RPMI7951 (cell line): ENCODE data around the gene SPATA12. TPM values are rescaled to one million over a fixed set of nuclear protein-coding genes. Genes with fewer than 3 reads are reported as not detected.

Experiments used
- DNase-seq: peaks from one replicate; pipeline ENCODE4 v3.0.0-alpha.2; 2012; ENCODE audit warnings: low read depth
- total RNA-seq: library from RNA; depleted of rRNA; stranded (reverse); fragments of >200 nt; shearing (Covaris generic); gene quantifications from 2 replicates; pipeline ENCODE4 v1.2.3, GENCODE V29; 2014

SPATA12 gene
- total RNA-seq, 1 experiment from 2014 or later: not detected

DNA sequence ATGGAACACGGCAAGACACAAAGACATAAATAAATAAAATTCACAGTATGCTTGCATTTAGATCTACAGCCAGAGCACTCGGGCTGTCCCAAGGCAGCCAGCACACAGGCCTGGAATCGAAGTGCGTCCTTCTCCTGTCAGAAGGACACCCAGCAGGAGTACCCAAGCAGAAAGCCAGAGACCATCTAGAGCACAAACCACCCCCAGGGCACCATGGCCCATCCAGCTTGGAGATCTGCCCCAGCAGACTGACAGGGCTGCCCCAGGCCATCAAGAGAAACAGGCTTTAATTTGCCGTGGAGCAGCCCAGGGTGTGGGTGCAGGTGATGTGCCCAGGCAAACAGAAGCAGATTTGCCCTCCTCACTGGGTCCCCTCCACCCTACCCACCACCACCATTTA, 7.8 kb upstream of the SPATA12 start:
- DNase-seq: no peak

- no peak for DNase-seq
Measured at GRCh38 chr3:57053122-57053521, 7.3 kb upstream of the SPATA12 start.

DNA sequence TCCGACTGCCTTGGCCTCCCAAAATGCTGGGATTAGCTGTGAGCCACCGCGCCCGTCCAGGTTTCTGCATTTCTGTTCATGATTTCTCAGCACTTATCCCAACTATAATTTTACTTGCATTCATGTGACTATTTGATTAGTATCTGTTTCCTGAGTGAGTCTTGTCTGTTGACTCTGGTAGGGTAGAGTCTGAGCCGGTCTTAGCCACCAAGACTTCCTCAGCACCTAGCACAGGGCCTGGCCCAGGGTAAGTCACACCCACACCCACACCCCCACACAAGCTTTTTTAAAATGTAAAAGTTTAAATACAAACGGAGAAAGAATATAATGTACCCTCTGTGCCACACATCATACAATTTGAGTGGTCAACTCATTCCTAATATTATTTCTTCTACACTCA, 3.1 kb upstream of the SPATA12 start:
- DNase-seq: no peak

GRCh38 chr3:57059411-57059810, 1.1 kb upstream of the SPATA12 start:
- DNase-seq: peak; percentile 76

DNA sequence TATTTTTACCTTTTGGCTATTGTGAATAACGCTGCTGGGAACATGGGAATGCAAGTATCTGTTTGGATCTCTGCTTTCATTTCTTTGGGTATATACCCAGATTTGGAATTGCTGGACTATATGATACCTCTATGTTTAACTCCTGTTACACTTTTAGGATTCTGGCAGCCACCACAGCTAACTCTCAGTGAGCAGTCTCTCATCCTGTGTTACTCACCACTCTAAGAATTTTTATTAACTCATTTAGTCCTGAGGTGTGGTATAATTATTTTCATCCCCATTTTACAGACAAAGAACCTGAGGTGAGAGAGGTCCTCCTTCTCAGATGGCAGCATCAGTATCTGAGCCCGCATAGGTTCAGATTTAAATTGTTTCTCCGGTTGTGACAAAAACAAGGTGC, 1.1 kb downstream of the SPATA12 start:
- DNase-seq: no peak

GRCh38 chr3:57062101-57062631, 1.7 kb downstream of the SPATA12 start:
- DNase-seq: no peak

GRCh38 chr3:57063032-57063431, 2.6 kb downstream of the SPATA12 start:
- DNase-seq: no peak

- no peak for DNase-seq
Measured at GRCh38 chr3:57064001-57064400, 3.5 kb downstream of the SPATA12 start.

DNA sequence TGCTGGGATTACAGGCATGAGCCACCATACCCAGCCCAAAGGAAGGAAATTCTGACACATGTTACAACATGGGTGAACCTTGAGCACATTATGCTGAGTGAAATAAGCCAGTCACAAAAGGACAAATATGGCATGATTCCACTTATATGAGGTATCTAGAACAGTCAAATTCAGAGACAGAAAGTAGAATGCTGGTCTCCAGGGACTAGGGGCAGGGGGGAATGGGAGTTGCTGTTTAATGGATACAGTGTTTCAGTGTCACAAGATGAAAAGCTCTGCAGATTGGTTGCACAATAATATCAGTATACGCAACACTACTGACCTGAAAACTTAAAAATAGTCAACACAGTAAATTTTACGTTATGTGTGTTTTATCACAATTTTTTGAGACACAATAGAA, 4.1 kb downstream of the SPATA12 start:
- DNase-seq: no peak

GRCh38 chr3:57065588-57065987, 5.1 kb downstream of the SPATA12 start:
- no peak for DNase-seq

DNA sequence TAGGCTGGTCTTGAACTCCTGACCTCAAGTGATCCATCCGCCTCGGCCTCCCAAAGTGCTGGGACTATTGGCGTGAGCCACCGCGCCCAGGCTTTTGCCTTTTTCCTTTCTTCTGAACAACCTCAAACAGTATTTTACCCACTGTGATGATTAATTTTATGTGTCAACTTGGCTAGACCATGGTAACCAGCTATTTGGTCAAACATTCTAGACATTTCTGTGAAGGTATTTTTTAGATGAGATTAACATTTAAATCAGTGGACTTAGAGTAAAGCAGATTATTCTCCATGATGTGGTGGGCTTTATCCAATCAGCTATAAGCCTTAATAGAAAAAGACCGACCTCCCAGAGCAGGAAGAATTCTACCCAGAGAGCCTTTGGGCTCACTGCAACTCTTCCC, 6.0 kb downstream of the SPATA12 start:
- no peak for DNase-seq

GRCh38 chr3:57068437-57069089, 8.1 kb downstream of the SPATA12 start:
- peak; percentile 92 for DNase-seq

DNA sequence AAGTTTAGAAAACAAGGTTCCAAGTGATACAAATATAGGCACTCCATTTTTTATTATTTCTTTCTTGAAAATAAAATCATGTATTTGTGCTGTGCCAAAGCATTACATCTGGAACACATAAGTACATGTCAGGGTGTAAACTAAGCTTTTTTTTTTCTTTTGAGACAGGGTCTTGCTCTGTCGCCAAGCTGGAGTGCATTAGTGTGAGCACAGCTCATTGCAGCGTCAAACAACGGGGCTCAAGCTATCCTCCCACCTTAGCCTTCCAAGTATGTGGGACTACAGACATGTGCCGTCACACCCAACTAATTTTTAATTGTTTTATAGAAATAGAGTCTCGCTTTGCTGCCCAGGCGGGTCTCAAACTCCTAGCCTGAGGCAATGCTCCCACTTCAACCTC, 9.0 kb downstream of the SPATA12 start:
- DNase-seq: no peak

DNA sequence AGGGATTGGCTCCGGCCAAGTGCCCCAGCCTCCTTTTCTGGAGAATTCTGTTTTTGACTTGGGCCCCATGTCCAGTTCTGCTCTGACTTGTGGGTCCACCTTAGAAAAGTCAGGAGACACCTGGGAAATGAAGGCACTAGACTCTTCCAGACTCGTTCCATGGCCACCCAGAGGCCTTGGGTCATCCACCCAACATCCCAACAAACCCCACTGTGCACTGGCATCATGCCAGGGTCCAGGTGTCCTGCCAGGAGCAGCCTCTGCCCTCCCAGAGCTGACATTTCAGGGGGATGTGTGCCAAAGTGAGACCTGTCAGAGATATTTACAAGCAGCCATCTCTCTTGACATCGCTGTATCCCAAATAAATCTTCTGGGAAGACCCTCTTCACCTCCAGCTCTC, 13.2 kb downstream of the SPATA12 start:
- DNase-seq: no peak

DNA sequence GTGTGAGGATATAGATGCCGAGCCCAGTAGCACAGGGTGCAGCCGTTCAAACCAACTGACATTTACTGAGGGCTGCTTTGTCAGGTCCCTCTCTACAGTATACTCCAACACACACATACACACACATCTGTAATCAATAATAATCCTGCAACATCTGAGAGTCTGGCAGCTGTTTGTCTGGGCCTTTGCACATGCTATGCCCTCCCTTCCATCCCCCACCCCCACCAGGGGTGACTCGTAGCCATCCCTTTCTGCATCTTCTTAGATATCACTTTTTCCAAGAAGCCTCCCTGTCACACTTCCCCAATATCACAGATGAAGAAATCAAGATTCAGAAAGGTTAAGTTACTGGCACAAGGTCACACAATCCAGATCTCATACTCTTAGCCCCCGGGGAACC, 13.7 kb downstream of the SPATA12 start:
- no peak for DNase-seq

DNA sequence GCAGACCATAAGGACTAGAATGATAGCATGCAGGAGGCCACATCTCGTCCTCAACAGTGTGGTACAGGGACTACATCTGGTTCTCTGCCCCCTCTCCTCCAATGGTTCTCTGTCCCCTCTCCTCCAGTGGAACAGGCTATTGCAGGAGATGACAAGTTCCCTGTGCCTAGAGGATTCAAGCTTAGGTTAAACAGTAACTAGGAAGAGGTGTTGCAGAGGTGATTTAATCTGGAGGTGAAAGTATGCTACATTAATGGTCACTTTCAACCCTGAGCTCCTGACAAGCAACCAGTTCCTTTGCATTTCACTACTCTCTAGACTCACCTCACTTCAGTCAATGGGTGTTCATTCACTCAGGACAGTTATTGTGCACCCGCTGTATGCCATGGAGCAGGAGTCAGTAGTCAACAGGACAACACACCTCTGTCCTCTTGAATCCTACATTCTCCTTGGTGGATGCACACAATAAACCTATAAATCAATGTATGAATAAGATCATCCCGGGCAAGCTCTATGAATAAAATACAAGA, 16.0 kb downstream of the SPATA12 start:
- DNase-seq: no peak

- DNase-seq: no peak
Measured at GRCh38 chr3:57077630-57078343, 17.3 kb downstream of the SPATA12 start.

DNA sequence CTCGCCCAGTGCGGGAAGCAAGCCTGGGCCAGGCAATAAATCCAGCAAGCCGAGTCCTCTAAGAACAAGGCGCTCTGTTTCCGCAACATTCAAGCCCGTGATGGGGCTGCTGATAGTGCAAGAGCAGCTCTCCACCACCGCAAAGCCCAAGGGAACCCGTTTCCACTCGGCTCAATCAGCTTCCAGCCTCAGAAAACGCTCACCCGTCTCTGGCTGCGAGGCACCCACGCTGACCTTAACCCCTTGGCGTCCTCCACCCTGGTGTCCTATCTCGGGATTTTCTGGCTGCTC, 17.8 kb downstream of the SPATA12 start:
- DNase-seq: peak; percentile 62

- peak; percentile 65 for DNase-seq
Measured at GRCh38 chr3:57078635-57079473, 18.4 kb downstream of the SPATA12 start.

GRCh38 chr3:57079474-57079831, 19.0 kb downstream of the SPATA12 start:
- DNase-seq: no peak

DNA sequence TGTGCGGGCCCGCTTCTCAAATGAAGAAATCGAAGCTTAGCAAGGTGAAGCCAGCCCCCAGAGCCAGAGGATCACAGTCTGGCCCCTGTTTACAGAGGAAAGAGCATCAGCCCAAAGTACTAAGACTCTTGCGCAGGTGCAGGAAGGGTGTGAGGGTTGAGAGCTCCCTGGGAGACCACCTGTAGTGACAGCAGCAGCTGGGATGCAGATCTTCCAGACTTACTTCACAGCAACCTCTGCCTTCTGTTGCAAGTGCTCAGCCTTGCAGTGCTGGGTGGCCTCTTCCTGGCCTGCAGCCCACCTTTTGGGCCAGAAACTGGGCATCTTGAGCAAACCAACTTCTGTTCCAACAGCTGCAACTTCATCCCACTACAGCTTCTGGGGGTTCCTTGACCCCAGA, 19.7 kb downstream of the SPATA12 start:
- no peak for DNase-seq

DNA sequence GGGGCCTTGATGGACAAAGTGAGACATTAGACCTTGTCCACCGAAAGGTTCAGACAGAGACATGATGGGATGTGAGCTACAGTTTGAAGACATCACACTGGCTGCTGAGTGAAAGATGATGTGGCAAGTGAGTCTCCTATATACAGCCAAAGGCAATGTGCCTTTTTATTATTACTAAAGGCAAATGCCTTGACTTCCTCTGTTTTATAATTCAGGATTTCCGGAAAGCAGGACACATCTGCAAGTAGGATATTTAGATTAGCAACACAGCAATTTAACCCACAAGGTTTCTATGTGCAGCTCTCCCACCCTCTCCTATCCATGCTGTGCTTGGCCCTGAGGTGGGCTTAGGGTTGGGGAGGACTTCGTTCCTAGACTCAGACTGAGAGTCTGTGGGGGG, 20.7 kb downstream of the SPATA12 start:
- DNase-seq: no peak

GRCh38 chr3:57082481-57082880, 22.0 kb downstream of the SPATA12 start:
- no peak for DNase-seq
